CD4-positive, alpha-beta T cell treated with Interleukin-17A for 4 hours (primary cell): Measurements from ENCODE around the gene CAPNS1.
"Not testable (repeated sequence)": the region's sequence is repeated elsewhere in the genome, so short reads cannot be mapped to it uniquely, and the experiment has no call there.

Experiments
- DNase-seq: peaks from one replicate; pipeline ENCODE4 v3.0.0-alpha.2; 2020; ENCODE audit warnings: mixed read lengths

CAPNS1 gene

GRCh38 chr19:36114721-36115452, 25.0 kb upstream of the CAPNS1 start, which contains the start of gene POLR2I:
Gene POLR2I, minus strand, starts transcription at chr19:36114875. Its CDS starts 19 bp downstream, at chr19:36114856.
- DNase-seq = peak; percentile 99

GRCh38 chr19:36115453-36116343, 24.2 kb upstream of the CAPNS1 start, which contains the start of gene TBCB:
Gene TBCB, plus strand, starts transcription at chr19:36115468. Its CDS starts 93 bp downstream, at chr19:36115561.
- peak; percentile 97 for DNase-seq

- DNase-seq = no peak
Observed at GRCh38 chr19:36116344-36116637, 23.6 kb upstream of the CAPNS1 start.

GRCh38 chr19:36120092-36120983, 19.5 kb upstream of the CAPNS1 start:
- no peak for DNase-seq

- DNase-seq = no peak
Observed at GRCh38 chr19:36120984-36121358, 18.9 kb upstream of the CAPNS1 start.

- DNase-seq = no peak
Observed at GRCh38 chr19:36121486-36122124, 18.3 kb upstream of the CAPNS1 start.

GRCh38 chr19:36125557-36125956, 14.3 kb upstream of the CAPNS1 start:
- DNase-seq = no peak

GRCh38 chr19:36128392-36128736, 11.5 kb upstream of the CAPNS1 start:
- no peak for DNase-seq

GRCh38 chr19:36131221-36131620, 8.6 kb upstream of the CAPNS1 start:
- DNase-seq = peak; percentile 21

- not testable (repeated sequence) for DNase-seq
Observed at GRCh38 chr19:36134867-36135266, 5.0 kb upstream of the CAPNS1 start.

- peak; percentile 26 for DNase-seq
Observed at GRCh38 chr19:36136964-36137686, 2.7 kb upstream of the CAPNS1 start.

- no peak for DNase-seq
Observed at GRCh38 chr19:36139120-36139472, 770 bp upstream of the CAPNS1 start.

GRCh38 chr19:36140304-36141038, 605 bp downstream of the CAPNS1 start:
- DNase-seq = peak; percentile 47

GRCh38 chr19:36141039-36141927, 1.4 kb downstream of the CAPNS1 start:
- DNase-seq = peak; percentile 86

- no peak for DNase-seq
Observed at GRCh38 chr19:36142046-36142445, 2.2 kb downstream of the CAPNS1 start.

GRCh38 chr19:36142496-36142895, 2.6 kb downstream of the CAPNS1 start:
- DNase-seq = no peak

GRCh38 chr19:36144624-36145023, 4.8 kb downstream of the CAPNS1 start:
- no peak for DNase-seq

- DNase-seq = no peak
Observed at GRCh38 chr19:36149673-36150406, 10.0 kb downstream of the CAPNS1 start.

- no peak for DNase-seq
Observed at GRCh38 chr19:36150586-36150985, 10.7 kb downstream of the CAPNS1 start.
